ENCODE measurements around the gene CACNA1H. TPM values are rescaled to one million over a fixed set of nuclear protein-coding genes. Genes with fewer than 3 reads are reported as not detected.
A peak's percentile ranks its signal among the peaks of the same experiment; 100 is the strongest.
"Not testable (repeated sequence)": the region's sequence is repeated elsewhere in the genome, so short reads cannot be mapped to it uniquely, and the experiment has no call there.

Gene CACNA1H
- polyA plus RNA-seq, 10 donors: 30.7 to 52.0 (median 36.2) TPM

- DNase-seq: no peak
These were observed 36.5 kb downstream of the CACNA1H start for GRCh38 chr16:1189455-1189854.

- DNase-seq: not testable (repeated sequence)
These were observed 37.9 kb downstream of the CACNA1H start for GRCh38 chr16:1190789-1191188.

- DNase-seq: no peak
These were observed 39.6 kb downstream of the CACNA1H start for GRCh38 chr16:1192384-1193073.

GRCh38 chr16:1193143-1193824, 40.4 kb downstream of the CACNA1H start:
- no peak for DNase-seq

GRCh38 chr16:1193825-1194581, 41.1 kb downstream of the CACNA1H start:
- no peak for DNase-seq

- peak in 2 of 3 donors; percentile 12 to 32 for DNase-seq
These were observed 41.9 kb downstream of the CACNA1H start for GRCh38 chr16:1194665-1195392.

GRCh38 chr16:1195393-1195666, 42.4 kb downstream of the CACNA1H start:
- DNase-seq: no peak

- DNase-seq: no peak
These were observed 43.6 kb downstream of the CACNA1H start for GRCh38 chr16:1196494-1196893.

- DNase-seq: no peak
These were observed 44.4 kb downstream of the CACNA1H start for GRCh38 chr16:1197237-1197866.

- no peak for DNase-seq
These were observed 45.3 kb downstream of the CACNA1H start for GRCh38 chr16:1198194-1198593.

- DNase-seq: not testable (repeated sequence)
These were observed 45.9 kb downstream of the CACNA1H start for GRCh38 chr16:1198671-1199346.

GRCh38 chr16:1199347-1200013, 46.6 kb downstream of the CACNA1H start:
- DNase-seq: no peak

- DNase-seq: no peak
These were observed 47.2 kb downstream of the CACNA1H start for GRCh38 chr16:1200014-1200627.

GRCh38 chr16:1201444-1201843, 48.5 kb downstream of the CACNA1H start:
- no peak for DNase-seq

GRCh38 chr16:1202274-1202673, 49.4 kb downstream of the CACNA1H start:
- no peak for DNase-seq

GRCh38 chr16:1204933-1205332, 52.0 kb downstream of the CACNA1H start:
- no peak for DNase-seq

- no peak for DNase-seq
These were observed 53.4 kb downstream of the CACNA1H start for GRCh38 chr16:1206326-1206725.

GRCh38 chr16:1206786-1207185, 53.9 kb downstream of the CACNA1H start:
- DNase-seq: no peak

GRCh38 chr16:1208239-1208830, 55.4 kb downstream of the CACNA1H start:
- DNase-seq: no peak

GRCh38 chr16:1209081-1209480, 56.2 kb downstream of the CACNA1H start:
- DNase-seq: no peak
